LNCAP (cell line): ENCODE measurements around the gene HPS4.

Experiments
- CTCF ChIP-seq: fragments of 450-650 bp; IDR thresholded peaks from 2 replicates; pipeline ENCODE4 v1.5.1; 2017; ENCODE audit warnings: mild to moderate bottlenecking

HPS4 gene

GRCh38 chr22:26428515-26429457 lies 54.8 kb downstream of the HPS4 start, which contains the start of gene ASPHD2:
Gene ASPHD2 (plus strand): TSS chr22:26429260. CDS start chr22:26433616, 4,356 bp downstream.
- TF ChIP-seq CTCF, result no peak

GRCh38 chr22:26426924-26427323 lies 56.7 kb downstream of the HPS4 start:
- no peak for TF ChIP-seq CTCF

- no peak for TF ChIP-seq CTCF
These were observed 65.0 kb downstream of the HPS4 start for GRCh38 chr22:26418620-26419019.

- no peak for TF ChIP-seq CTCF
These were observed 66.2 kb downstream of the HPS4 start for GRCh38 chr22:26417406-26417805.

GRCh38 chr22:26416670-26417276 lies 66.8 kb downstream of the HPS4 start:
- TF ChIP-seq CTCF, result no peak

- no peak for TF ChIP-seq CTCF
These were observed 67.3 kb downstream of the HPS4 start for GRCh38 chr22:26416256-26416655.

- no peak for TF ChIP-seq CTCF
These were observed 69.2 kb downstream of the HPS4 start for GRCh38 chr22:26414347-26414746.
